Uterus (tissue), 4 donors: ENCODE results near the gene DDX51. TPM values are rescaled to one million over a fixed set of nuclear protein-coding genes. Genes with fewer than 3 reads are reported as not detected.

Source experiments
- DNase-seq, 2 donors: peaks; one replicate each; pipeline ENCODE4 v3.0.0-alpha.2; 2019 to 2020
- H3K27ac ChIP-seq, 2 donors: fragments of 200-600 bp; sonication (generic); 1 replicate in 1 of 2; 2 replicates in 1 of 2; pipeline ENCODE4 v1.5.1; 2016 to 2018
- H3K27me3 ChIP-seq, 2 donors: fragments of 200-600 bp; sonication (generic); one replicate each; pipeline ENCODE4 v1.5.1; 2018 to 2019; ENCODE audit warnings: control low read depth in 1 of 2
- H3K36me3 ChIP-seq, 2 donors: fragments of 200-600 bp; sonication (generic); one replicate each; pipeline ENCODE4 v1.5.1; 2019; ENCODE audit warnings: control low read depth in 1 of 2
- H3K4me1 ChIP-seq, 2 donors: fragments of 200-600 bp; sonication (generic); one replicate each; pipeline ENCODE4 v1.5.1; 2018 to 2019; ENCODE audit warnings: control low read depth in 1 of 2
- H3K4me3 ChIP-seq, 2 donors: fragments of 200-600 bp; sonication (generic); 1 replicate in 1 of 2; 2 replicates in 1 of 2; pipeline ENCODE4 v1.5.1; 2018 to 2019; ENCODE audit warnings: mild to moderate bottlenecking in 1 of 2
- H3K9me3 ChIP-seq, 2 donors: fragments of 200-600 bp; sonication (generic); one replicate each; pipeline ENCODE4 v1.5.1; 2019; ENCODE audit warnings: control low read depth in 1 of 2
- POLR2A ChIP-seq, 2 donors: fragments of 450-650 bp; IDR thresholded peaks; one replicate each; pipeline ENCODE4 v1.6.1; 2016; ENCODE audit warnings: antibody characterized with exemption in 2 of 2, mild to moderate bottlenecking in 1 of 2, moderate library complexity in 1 of 2
- intact Hi-C: fragments of 100-400 bp; cut with DNase I; formaldehyde crosslinking; loops from one replicate; pipeline ENCODE4 v1.15.1; 2023; ENCODE audit warnings: low total_unique reads
- total RNA-seq, 4 donors: library from RNA; depleted of rRNA in 3 of 4; stranded (reverse); fragments of >200 nt in 3 of 4; gene quantifications; one replicate each; pipeline versions ENCODE4 v1.1.0 to v1.2.4, GENCODE V29; 2014 to 2023
- TF ChIP-seq, protein P1 (sequence below), 4 experiments: fragments of 200-600 bp in 2 of 4; fragments of 450-650 bp in 2 of 4; sonication (generic) in 2 of 4; IDR thresholded peaks; one replicate each; pipeline ENCODE4 v1.5.1; 2016 to 2019; ENCODE audit warnings: antibody characterized with exemption in 4 of 4, mild to moderate bottlenecking in 2 of 4, moderate library complexity in 1 of 4
- donor health status: DM: yes; HTN: yes; CAD: no.

Gene DDX51
- total RNA-seq, 4 donors from 2014 or later = 7.9 to 53.3 (median 16.6) TPM

DNA sequence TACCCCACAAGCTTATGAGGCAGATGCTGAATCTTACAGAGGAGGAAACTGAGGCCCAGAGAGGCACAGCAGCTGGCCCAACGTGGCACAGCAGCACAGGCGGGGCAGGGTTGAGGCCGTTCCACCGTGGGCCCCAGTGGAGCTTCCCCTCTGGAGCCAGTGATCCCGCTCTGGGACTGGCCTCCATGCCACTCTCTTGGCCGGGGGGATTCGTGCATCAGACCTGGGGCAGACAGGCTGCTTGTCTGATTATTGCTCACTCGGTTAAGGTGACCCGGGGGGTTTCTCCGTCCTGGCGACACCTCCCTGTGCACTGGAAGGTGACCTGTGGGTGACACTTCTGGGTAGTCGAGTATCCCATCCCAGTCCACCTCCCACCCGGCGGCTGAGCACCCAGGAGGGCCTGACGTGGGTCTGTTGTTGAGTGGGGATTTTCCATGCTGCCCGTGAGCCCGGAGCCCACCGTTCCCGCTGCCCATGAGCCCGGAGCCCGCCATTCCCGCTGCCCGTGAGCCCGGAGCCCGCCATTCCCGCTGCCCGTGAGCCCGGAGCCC, 27.9 kb upstream of the DDX51 start:
- Histone ChIP-seq H3K9me3 (no peaks in the 10 kb centered on the region), H3K4me1 (no peaks in the 10 kb centered on the region), H3K36me3 (no peaks in the 10 kb centered on the region), H3K27ac (no peak overlapping the region), H3K4me3 (no peak overlapping the region), H3K27me3 (peaks cover 0 to 33% of the 10 kb centered on the region in 2 donors)
- no peak for DNase-seq
- intact Hi-C loops = no loop called here
- TF ChIP-seq POLR2A (IDR thresholded peaks at IDR 0.05) = no peak
- TF ChIP-seq, protein P1, sequence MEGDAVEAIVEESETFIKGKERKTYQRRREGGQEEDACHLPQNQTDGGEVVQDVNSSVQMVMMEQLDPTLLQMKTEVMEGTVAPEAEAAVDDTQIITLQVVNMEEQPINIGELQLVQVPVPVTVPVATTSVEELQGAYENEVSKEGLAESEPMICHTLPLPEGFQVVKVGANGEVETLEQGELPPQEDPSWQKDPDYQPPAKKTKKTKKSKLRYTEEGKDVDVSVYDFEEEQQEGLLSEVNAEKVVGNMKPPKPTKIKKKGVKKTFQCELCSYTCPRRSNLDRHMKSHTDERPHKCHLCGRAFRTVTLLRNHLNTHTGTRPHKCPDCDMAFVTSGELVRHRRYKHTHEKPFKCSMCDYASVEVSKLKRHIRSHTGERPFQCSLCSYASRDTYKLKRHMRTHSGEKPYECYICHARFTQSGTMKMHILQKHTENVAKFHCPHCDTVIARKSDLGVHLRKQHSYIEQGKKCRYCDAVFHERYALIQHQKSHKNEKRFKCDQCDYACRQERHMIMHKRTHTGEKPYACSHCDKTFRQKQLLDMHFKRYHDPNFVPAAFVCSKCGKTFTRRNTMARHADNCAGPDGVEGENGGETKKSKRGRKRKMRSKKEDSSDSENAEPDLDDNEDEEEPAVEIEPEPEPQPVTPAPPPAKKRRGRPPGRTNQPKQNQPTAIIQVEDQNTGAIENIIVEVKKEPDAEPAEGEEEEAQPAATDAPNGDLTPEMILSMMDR (IDR thresholded peaks at IDR 0.05) = no peak

DNA sequence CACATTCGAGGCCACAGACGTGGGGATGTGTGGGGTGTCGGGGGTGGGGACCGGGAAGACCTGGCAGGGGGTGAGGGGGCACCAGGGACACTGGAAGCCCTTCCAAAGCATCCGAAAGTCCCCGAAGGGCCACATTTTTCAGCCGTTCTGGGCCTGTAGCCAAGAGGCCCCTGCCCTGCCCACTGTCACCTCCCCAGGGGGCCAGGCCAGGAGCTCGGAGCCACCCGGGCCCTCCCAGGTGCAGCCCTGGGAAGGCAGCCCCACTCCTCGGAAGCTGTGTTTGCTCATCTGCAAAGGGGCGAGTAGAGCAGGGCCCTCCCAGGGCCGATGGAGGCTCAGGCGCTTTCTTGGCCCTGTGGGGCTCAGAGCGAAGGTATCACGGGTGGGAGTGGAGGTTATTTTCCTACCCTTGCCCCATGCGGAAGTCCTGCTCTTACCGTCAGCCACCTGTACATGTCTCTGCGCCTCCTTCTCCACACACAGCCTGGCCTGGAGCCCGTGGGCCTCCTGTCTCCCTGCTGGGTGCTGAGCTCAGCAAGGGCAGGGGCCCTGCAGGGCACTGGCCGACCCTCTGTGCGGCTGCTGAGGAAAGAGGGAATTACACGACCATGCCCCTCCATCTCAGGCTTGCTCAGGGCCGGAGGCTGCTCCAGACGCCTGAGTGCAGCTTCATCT, 27.3 kb upstream of the DDX51 start:
- intact Hi-C loops = no loop called here
- Histone ChIP-seq H3K4me1 (no peaks in the 10 kb centered on the region), H3K9me3 (no peaks in the 10 kb centered on the region), H3K27ac (no peak overlapping the region), H3K27me3 (peaks cover 0 to 27% of the 10 kb centered on the region in 2 donors), H3K36me3 (no peaks in the 10 kb centered on the region), H3K4me3 (no peak overlapping the region)
- no peak for DNase-seq
- TF ChIP-seq, protein P1 (IDR thresholded peaks at IDR 0.05) = no peak
- TF ChIP-seq POLR2A (IDR thresholded peaks at IDR 0.05) = no peak

DNA sequence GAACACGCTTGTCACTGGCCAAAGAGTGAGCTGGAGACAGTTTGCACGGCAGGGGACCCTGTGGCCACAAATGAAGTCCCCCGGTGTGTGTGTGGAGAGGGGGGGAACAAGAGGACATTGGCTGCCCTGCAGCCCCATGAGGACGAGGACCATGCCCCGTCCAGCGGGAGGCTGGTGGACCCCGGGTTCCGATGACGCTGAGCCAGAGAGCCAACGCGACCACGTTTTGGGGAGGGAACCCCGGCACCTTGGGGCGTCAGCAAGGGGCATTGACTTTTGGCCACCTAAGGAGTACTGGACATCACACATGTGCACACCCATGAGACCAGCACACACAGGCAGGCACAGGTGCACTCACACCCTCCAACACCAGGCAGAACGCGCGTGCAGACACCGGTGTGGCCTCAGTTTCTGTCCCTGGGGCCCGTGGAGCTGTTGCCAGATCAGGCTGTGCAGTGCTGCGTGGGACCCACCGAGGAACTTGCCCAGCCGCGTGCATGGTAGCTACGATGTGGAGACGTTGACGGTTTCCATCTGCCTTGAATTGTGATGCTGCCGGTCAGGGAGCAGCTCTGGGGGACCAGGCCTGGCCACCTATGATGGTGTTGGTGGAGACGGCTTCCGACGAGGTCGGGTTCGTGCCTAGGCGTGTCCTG, 26.6 kb upstream of the DDX51 start:
- no peaks in the 10 kb centered on the region for H3K9me3 ChIP-seq
- H3K27ac ChIP-seq = no peak overlapping the region
- no peaks in the 10 kb centered on the region for H3K4me1 ChIP-seq
- TF ChIP-seq POLR2A (IDR thresholded peaks at IDR 0.05) = no peak
- TF ChIP-seq, protein P1 (IDR thresholded peaks at IDR 0.05) = no peak
- intact Hi-C loops = no loop called here
- H3K4me3 ChIP-seq = no peak overlapping the region
- no peaks in the 10 kb centered on the region for H3K36me3 ChIP-seq
- DNase-seq = no peak
- peaks cover 0 to 24% of the 10 kb centered on the region in 2 donors for H3K27me3 ChIP-seq

DNA sequence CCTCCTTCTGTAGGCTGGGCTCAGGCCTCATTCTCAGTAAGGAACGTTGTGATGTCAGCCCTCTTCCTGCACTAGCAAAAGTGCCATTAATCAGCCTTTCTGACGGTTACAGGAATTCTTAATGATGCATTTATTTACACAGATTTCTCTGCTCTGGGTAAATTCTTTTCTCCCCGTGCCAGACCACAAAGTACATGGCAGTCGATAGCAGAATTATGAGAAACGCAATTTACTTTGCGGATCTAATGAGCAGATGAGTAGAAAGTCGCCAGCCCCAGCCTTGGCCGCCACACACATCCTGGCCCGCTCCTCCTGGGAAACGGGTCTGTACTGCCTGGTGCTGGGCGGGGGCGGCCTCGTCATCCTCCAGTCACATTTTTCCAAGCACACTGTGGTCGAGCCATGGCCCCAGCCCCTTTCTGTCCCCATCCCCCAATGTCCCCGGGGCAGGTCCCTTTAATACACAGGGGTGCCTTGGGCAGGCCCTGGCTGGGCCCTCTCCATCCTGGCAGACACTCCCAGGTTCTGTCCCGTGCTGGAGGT, 26.0 kb upstream of the DDX51 start:
- Histone ChIP-seq H3K4me3 (no peak overlapping the region), H3K4me1 (no peaks in the 10 kb centered on the region), H3K27me3 (peaks cover 0 to 19% of the 10 kb centered on the region in 2 donors), H3K27ac (no peak overlapping the region), H3K9me3 (no peaks in the 10 kb centered on the region), H3K36me3 (no peaks in the 10 kb centered on the region)
- TF ChIP-seq POLR2A (IDR thresholded peaks at IDR 0.05) = no peak
- TF ChIP-seq, protein P1 (IDR thresholded peaks at IDR 0.05) = no peak
- DNase-seq = no peak
- intact Hi-C loops = no loop called here

DNA sequence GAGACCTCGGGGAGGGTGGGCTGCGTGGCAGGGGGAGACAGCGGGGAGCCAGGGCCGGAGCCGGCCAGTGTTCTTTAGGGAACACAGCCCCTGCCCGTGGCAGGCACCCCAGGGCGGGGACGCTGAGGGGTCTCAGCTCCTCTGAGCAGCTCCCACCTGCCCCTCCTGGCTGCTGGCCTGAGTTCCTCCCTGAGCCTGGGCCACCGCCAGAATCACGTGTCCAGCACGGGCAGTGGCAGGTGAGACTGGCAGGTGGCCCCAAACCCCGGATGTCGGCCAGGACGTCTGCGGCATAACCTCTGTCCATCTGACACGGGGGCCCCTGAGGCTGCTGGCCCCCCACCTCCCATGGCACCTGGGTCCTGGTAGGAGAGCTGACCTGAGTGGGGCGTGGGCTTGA, 25.3 kb upstream of the DDX51 start:
- H3K36me3 ChIP-seq = no peaks in the 10 kb centered on the region
- H3K27me3 ChIP-seq = peaks cover 0 to 19% of the 10 kb centered on the region in 2 donors
- intact Hi-C loops = no loop called here
- no peak for DNase-seq
- no peak overlapping the region for H3K27ac ChIP-seq
- no peaks in the 10 kb centered on the region for H3K4me1 ChIP-seq
- no peaks in the 10 kb centered on the region for H3K9me3 ChIP-seq
- no peak for TF ChIP-seq POLR2A (IDR thresholded peaks at IDR 0.05)
- TF ChIP-seq, protein P1 (IDR thresholded peaks at IDR 0.05) = no peak
- H3K4me3 ChIP-seq = no peak overlapping the region
